ENCODE data around the gene CBR3.

Gene CBR3

GRCh38 chr21:36162631-36163030, 27.8 kb downstream of the CBR3 start:
- no peak overlapping the region for H3K4me2 ChIP-seq (ENCODE audit: insufficient read depth, low read length)
- H3K79me2 ChIP-seq (ENCODE audit: insufficient read depth, low read length) = peaks cover 2% of the 10 kb centered on the region; the same call in 1 of the 2 replicates
- TF ChIP-seq EZH2 (IDR thresholded peaks at IDR 0.05; ENCODE audit: borderline replicate concordance, low read depth, low read length, severe bottlenecking) (no peak), CTCF (IDR thresholded peaks at IDR 0.05; ENCODE audit: borderline replicate concordance, extremely low read depth, low read length, poor library complexity, severe bottlenecking) (no peak)
- no peak overlapping the region for H3K9ac ChIP-seq (ENCODE audit: low read depth, low read length)
- peaks cover 13% of the 10 kb centered on the region for H3K4me1 ChIP-seq (ENCODE audit: insufficient read depth, low read length)
- H2AFZ ChIP-seq (ENCODE audit: low read depth, low read length) = no peak overlapping the region
- no peaks in the 10 kb centered on the region for H3K27me3 ChIP-seq (ENCODE audit: insufficient read depth, low read length, poor library complexity)
- no peak overlapping the region for H3K4me3 ChIP-seq (ENCODE audit: low read depth in 1 of 2, low read length in 2 of 2)
- DNase-seq (no peak), ATAC-seq (ENCODE audit: insufficient read depth, low read depth) (no peak)
- no peak overlapping the region for H3K27ac ChIP-seq (ENCODE audit: low read length)
- peaks cover 2% of the 10 kb centered on the region; the same call in 1 of the 2 replicates for H4K20me1 ChIP-seq (ENCODE audit: insufficient read depth, low read length)
- H3K36me3 ChIP-seq (ENCODE audit: insufficient read depth, low read length) = peaks cover 17% of the 10 kb centered on the region
- no peaks in the 10 kb centered on the region for H3K9me3 ChIP-seq (ENCODE audit: insufficient read depth, low read length, severe bottlenecking)

- ATAC-seq (ENCODE audit: insufficient read depth, low read depth) (no peak), DNase-seq (no peak)
- Histone ChIP-seq H3K27ac (ENCODE audit: low read length) (no peak overlapping the region), H3K36me3 (ENCODE audit: insufficient read depth, low read length) (peaks cover 25% of the 10 kb centered on the region), H2AFZ (ENCODE audit: low read depth, low read length) (no peak overlapping the region), H3K27me3 (ENCODE audit: insufficient read depth, low read length, poor library complexity) (no peaks in the 10 kb centered on the region), H4K20me1 (ENCODE audit: insufficient read depth, low read length) (peaks cover 2% of the 10 kb centered on the region; the same call in 1 of the 2 replicates), H3K4me1 (ENCODE audit: insufficient read depth, low read length) (peaks cover 6% of the 10 kb centered on the region; the same call in 1 of the 2 replicates), H3K4me3 (ENCODE audit: low read depth in 1 of 2, low read length in 2 of 2) (no peak overlapping the region), H3K9ac (ENCODE audit: low read depth, low read length) (no peak overlapping the region), H3K79me2 (ENCODE audit: insufficient read depth, low read length) (peaks cover 2% of the 10 kb centered on the region; the same call in 1 of the 2 replicates), H3K9me3 (ENCODE audit: insufficient read depth, low read length, severe bottlenecking) (no peaks in the 10 kb centered on the region), H3K4me2 (ENCODE audit: insufficient read depth, low read length) (no peak overlapping the region)
- no peak for TF ChIP-seq EZH2 (IDR thresholded peaks at IDR 0.05; ENCODE audit: borderline replicate concordance, low read depth, low read length, severe bottlenecking)
- no peak for TF ChIP-seq CTCF (IDR thresholded peaks at IDR 0.05; ENCODE audit: borderline replicate concordance, extremely low read depth, low read length, poor library complexity, severe bottlenecking)
Observed at GRCh38 chr21:36163750-36164741, 29.2 kb downstream of the CBR3 start.

GRCh38 chr21:36165356-36165755, 30.5 kb downstream of the CBR3 start:
- DNase-seq (no peak), ATAC-seq (ENCODE audit: insufficient read depth, low read depth) (no peak)
- no peak overlapping the region for H3K9ac ChIP-seq (ENCODE audit: low read depth, low read length)
- H2AFZ ChIP-seq (ENCODE audit: low read depth, low read length) = no peak overlapping the region
- peaks cover 34% of the 10 kb centered on the region for H3K36me3 ChIP-seq (ENCODE audit: insufficient read depth, low read length)
- H4K20me1 ChIP-seq (ENCODE audit: insufficient read depth, low read length) = peaks cover 2% of the 10 kb centered on the region; the same call in 1 of the 2 replicates
- no peak overlapping the region for H3K4me2 ChIP-seq (ENCODE audit: insufficient read depth, low read length)
- H3K4me3 ChIP-seq (ENCODE audit: low read depth in 1 of 2, low read length in 2 of 2) = no peak overlapping the region
- peaks cover 2% of the 10 kb centered on the region; the same call in 1 of the 2 replicates for H3K79me2 ChIP-seq (ENCODE audit: insufficient read depth, low read length)
- H3K27me3 ChIP-seq (ENCODE audit: insufficient read depth, low read length, poor library complexity) = no peaks in the 10 kb centered on the region
- no peak overlapping the region for H3K27ac ChIP-seq (ENCODE audit: low read length)
- TF ChIP-seq CTCF (IDR thresholded peaks at IDR 0.05; ENCODE audit: borderline replicate concordance, extremely low read depth, low read length, poor library complexity, severe bottlenecking) = no peak
- no peak for TF ChIP-seq EZH2 (IDR thresholded peaks at IDR 0.05; ENCODE audit: borderline replicate concordance, low read depth, low read length, severe bottlenecking)
- H3K4me1 ChIP-seq (ENCODE audit: insufficient read depth, low read length) = peaks cover 6% of the 10 kb centered on the region; the same call in 1 of the 2 replicates
- H3K9me3 ChIP-seq (ENCODE audit: insufficient read depth, low read length, severe bottlenecking) = no peaks in the 10 kb centered on the region
